Vagina (tissue), 2 donors: Measurements from ENCODE around the gene VEZT.

ENCODE experiments used
- CTCF ChIP-seq, 3 experiments: fragments of 450-650 bp in 2 of 3; fragments of 200-600 bp in 1 of 3; sonication (generic) in 1 of 3; IDR thresholded peaks; one replicate each; pipeline ENCODE4 v1.5.1; 2017 to 2019; ENCODE audit warnings: antibody characterized with exemption in 3 of 3, mild to moderate bottlenecking in 2 of 3, moderate library complexity in 2 of 3
- POLR2A ChIP-seq, 2 donors: fragments of 450-650 bp; IDR thresholded peaks; one replicate each; pipeline ENCODE4 v1.6.1; 2017; ENCODE audit warnings: antibody characterized with exemption in 2 of 2, mild to moderate bottlenecking in 2 of 2, moderate library complexity in 2 of 2
- POLR2AphosphoS5 ChIP-seq, 2 donors: sonication (generic); formaldehyde crosslinking; IDR thresholded peaks; one replicate each; pipeline ENCODE4 v1.9.0; 2017; ENCODE audit warnings: antibody characterized with exemption in 2 of 2, mild to moderate bottlenecking in 2 of 2, low read depth in 1 of 2; ENCODE audit not compliant: insufficient read depth in 1 of 2

DNA sequence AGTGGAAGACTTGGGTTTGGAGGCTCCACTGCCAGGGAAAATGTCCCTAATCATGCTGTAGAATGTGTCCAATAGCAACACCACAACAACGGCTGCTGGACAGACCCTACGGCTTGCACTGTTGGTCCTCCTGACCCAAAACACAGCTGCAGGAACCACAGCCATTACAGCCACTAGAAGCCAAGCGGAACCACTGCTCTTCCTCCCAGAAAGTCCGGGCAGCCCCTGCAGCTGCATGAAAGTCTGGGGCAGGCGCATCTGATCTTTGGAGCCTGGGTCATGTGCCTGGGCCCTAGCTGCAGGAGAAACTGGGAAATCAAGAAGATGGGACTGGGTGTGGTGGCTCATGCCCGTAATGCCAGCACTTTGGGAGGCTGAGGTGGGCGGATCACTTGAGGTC is 131.7 kb downstream of the VEZT start:
- TF ChIP-seq CTCF (IDR thresholded peaks at IDR 0.05) (no peak), POLR2AphosphoS5 (IDR thresholded peaks at IDR 0.05; ENCODE audit: insufficient read depth in 1 of 2, low read depth in 1 of 2) (no peak), POLR2A (IDR thresholded peaks at IDR 0.05) (no peak)
